H9 (cell line): Measurements from ENCODE around the gene SPPL3. TPM values are rescaled to one million over a fixed set of nuclear protein-coding genes. Genes with fewer than 3 reads are reported as not detected.
"Not testable (repeated sequence)": the region's sequence is repeated elsewhere in the genome, so short reads cannot be mapped to it uniquely, and the experiment has no call there.

ENCODE experiments used
- DNase-seq: peaks from one replicate; pipeline ENCODE4 v3.0.0-alpha.2; 2017
- H2AFZ ChIP-seq: one replicate; pipeline ENCODE4 v1.6.1; 2013; ENCODE audit warnings: mild to moderate bottlenecking, low read length, control low read depth, moderate library complexity
- H2AK5ac ChIP-seq: 2 replicates; pipeline ENCODE4 v1.6.1; 2013; ENCODE audit warnings: low read length, control low read depth, mixed read lengths; ENCODE audit not compliant: insufficient read length
- H2BK120ac ChIP-seq: one replicate; pipeline ENCODE4 v1.6.1; 2013; ENCODE audit warnings: low read depth, mild to moderate bottlenecking, low read length, control low read depth, inconsistent platforms; ENCODE audit not compliant: poor library complexity, severe bottlenecking
- H2BK12ac ChIP-seq: 2 replicates; pipeline ENCODE4 v1.6.1; 2013; ENCODE audit warnings: low read length, control low read depth, mixed read lengths, low read depth; ENCODE audit not compliant: insufficient read length
- H2BK15ac ChIP-seq: 2 replicates; pipeline ENCODE4 v1.6.1; 2013; ENCODE audit warnings: low read depth, low read length, control low read depth
- H2BK20ac ChIP-seq: one replicate; pipeline ENCODE4 v1.6.1; 2013; ENCODE audit warnings: low read depth, mild to moderate bottlenecking, low read length, control low read depth, inconsistent platforms; ENCODE audit not compliant: poor library complexity, severe bottlenecking
- H2BK5ac ChIP-seq: 2 replicates; pipeline ENCODE4 v1.6.1; 2013; ENCODE audit warnings: low read length, control low read depth, mixed read lengths; ENCODE audit not compliant: insufficient read length
- H3K14ac ChIP-seq: 2 replicates; pipeline ENCODE4 v1.6.1; 2013; ENCODE audit warnings: low read length, control low read depth; ENCODE audit not compliant: insufficient read depth
- H3K18ac ChIP-seq: 2 replicates; pipeline ENCODE4 v1.6.1; 2013; ENCODE audit warnings: low read depth, mild to moderate bottlenecking, mixed read lengths, low read length, control low read depth; ENCODE audit not compliant: insufficient read length
- H3K23ac ChIP-seq: 2 replicates; pipeline ENCODE4 v1.6.1; 2013; ENCODE audit warnings: low read length, control low read depth, mixed read lengths, low read depth; ENCODE audit not compliant: insufficient read length
- H3K23me2 ChIP-seq: 2 replicates; pipeline ENCODE4 v1.6.1; 2013; ENCODE audit warnings: low read depth, mild to moderate bottlenecking, mixed read lengths, low read length, control low read depth; ENCODE audit not compliant: insufficient read length, poor library complexity, severe bottlenecking
- H3K27ac ChIP-seq: 2 replicates; pipeline ENCODE4 v1.5.1; 2013; ENCODE audit warnings: low read length, control low read depth, mixed read lengths, low read depth; ENCODE audit not compliant: insufficient read length
- H3K27me3 ChIP-seq: 2 replicates; pipeline ENCODE4 v1.6.1; 2013; ENCODE audit warnings: low read length, control low read depth, inconsistent platforms; ENCODE audit not compliant: insufficient read depth
- H3K4ac ChIP-seq: 2 replicates; pipeline ENCODE4 v1.6.1; 2013; ENCODE audit warnings: low read depth, mild to moderate bottlenecking, control low read depth, inconsistent platforms, low read length, moderate library complexity
- H3K4me1 ChIP-seq: 2 replicates; pipeline ENCODE4 v1.6.1; 2013; ENCODE audit warnings: low read length, control low read depth, inconsistent platforms; ENCODE audit not compliant: insufficient read depth
- H3K4me2 ChIP-seq: 2 replicates; pipeline ENCODE4 v1.6.1; 2013; ENCODE audit warnings: low read length, control low read depth, mixed read lengths; ENCODE audit not compliant: insufficient read length, insufficient read depth
- H3K56ac ChIP-seq: 2 replicates; pipeline ENCODE4 v1.6.1; 2013; ENCODE audit warnings: low read depth, mild to moderate bottlenecking, mixed read lengths, low read length, control low read depth; ENCODE audit not compliant: insufficient read length
- H3K79me1 ChIP-seq: 2 replicates; pipeline ENCODE4 v1.6.1; 2013; ENCODE audit warnings: low read depth, mild to moderate bottlenecking, moderate library complexity, low read length, control low read depth, inconsistent platforms; ENCODE audit not compliant: insufficient read depth, poor library complexity, severe bottlenecking
- H3K79me2 ChIP-seq: 2 replicates; pipeline ENCODE4 v1.6.1; 2013; ENCODE audit warnings: low read length, control low read depth, inconsistent platforms; ENCODE audit not compliant: insufficient read depth
- H3K9ac ChIP-seq: 2 replicates; pipeline ENCODE4 v1.6.1; 2013; ENCODE audit warnings: low read length, control low read depth, mixed read lengths; ENCODE audit not compliant: insufficient read length; ENCODE audit errors: extremely low read depth
- H3K9me3 ChIP-seq: one replicate; pipeline ENCODE4 v1.6.1; 2013; ENCODE audit warnings: low read depth, low read length, inconsistent platforms; ENCODE audit not compliant: control insufficient read depth
- H3T11ph ChIP-seq: one replicate; pipeline ENCODE4 v1.6.1; 2013; ENCODE audit warnings: mild to moderate bottlenecking, low read length, control low read depth, inconsistent platforms
- H4K20me1 ChIP-seq: one replicate; pipeline ENCODE4 v1.6.1; 2013; ENCODE audit not compliant: control insufficient read depth, insufficient read length, insufficient read depth
- H4K5ac ChIP-seq: 2 replicates; pipeline ENCODE4 v1.6.1; 2013; ENCODE audit warnings: low read depth, mild to moderate bottlenecking, mixed read lengths, low read length, control low read depth; ENCODE audit not compliant: insufficient read length
- H4K8ac ChIP-seq: replicated peaks from 2 replicates; pipeline ENCODE4 v1.6.1; 2013; ENCODE audit warnings: low read length, control low read depth, mixed read lengths, low read depth; ENCODE audit not compliant: insufficient read length
- H4K91ac ChIP-seq: 2 replicates; pipeline ENCODE4 v1.6.1; 2013; ENCODE audit warnings: low read depth, mild to moderate bottlenecking, moderate library complexity, mixed read lengths, low read length, control low read depth; ENCODE audit not compliant: insufficient read length
- H3K27ac Mint-ChIP-seq, 3 experiments: 2 replicates in 2 of 3; 3 replicates in 1 of 3; pipeline ENCODE4 v1.8.0; 2020 to 2021; ENCODE audit warnings: mixed read lengths in 3 of 3, mild to moderate bottlenecking in 1 of 3, moderate library complexity in 1 of 3
- H3K27me3 Mint-ChIP-seq: 2 replicates; pipeline ENCODE4 v1.8.0; 2021; ENCODE audit warnings: low read depth, mild to moderate bottlenecking, moderate library complexity, mixed read lengths
- H3K36me3 Mint-ChIP-seq, 3 experiments: 2 replicates in 2 of 3; 3 replicates in 1 of 3; pipeline ENCODE4 v1.8.0; 2020 to 2021; ENCODE audit warnings: low read depth in 3 of 3, mixed read lengths in 3 of 3; ENCODE audit not compliant: insufficient read depth in 1 of 3
- H3K4me1 Mint-ChIP-seq, 2 experiments: 2 replicates each; pipeline ENCODE4 v1.8.0; 2020; ENCODE audit warnings: mixed read lengths in 2 of 2
- H3K4me3 Mint-ChIP-seq, 2 experiments: 2 replicates in 1 of 2; 3 replicates in 1 of 2; pipeline ENCODE4 v1.8.0; 2020 to 2021; ENCODE audit warnings: mild to moderate bottlenecking in 2 of 2, mixed read lengths in 2 of 2, moderate library complexity in 1 of 2
- H3K9me3 Mint-ChIP-seq, 2 experiments: 2 replicates in 1 of 2; 3 replicates in 1 of 2; pipeline ENCODE4 v1.8.0; 2020; ENCODE audit warnings: mild to moderate bottlenecking in 2 of 2, mixed read lengths in 2 of 2, moderate library complexity in 1 of 2
- CTCF ChIP-seq: fragments of 200-600 bp; sonication (generic); conservative IDR thresholded peaks from 3 replicates; pipeline ENCODE4 v1.8.0; 2021; ENCODE audit warnings: antibody characterized with exemption, mild to moderate bottlenecking
- WGBS: extraction: QIAGEN DNeasy Blood & Tissue Kit; methylation state at CpG from one replicate; pipeline ENCODE4 v1.1.7; 2013; ENCODE audit warnings: missing lambda C conversion rate, low lambda C conversion rate, mixed read lengths; ENCODE audit not compliant: insufficient read length; ENCODE audit errors: extremely low coverage; 5-methylcytosine and 5-hydroxymethylcytosine counted together
- total RNA-seq: library from RNA; stranded (reverse); gene quantifications from 2 replicates; pipeline ENCODE4 v1.2.1, GENCODE V29; 2021

SPPL3 gene
- total RNA-seq, 1 experiment from 2014 or later: 46.3 TPM

GRCh38 chr12:120839503-120839902, 64.7 kb downstream of the SPPL3 start:
- Histone ChIP-seq H2BK120ac (no peak overlapping the region), H4K5ac (no peak overlapping the region), H3K23me2 (no peaks in the 10 kb centered on the region), H4K20me1 (no peaks in the 10 kb centered on the region), H3K79me1 (no peaks in the 10 kb centered on the region), H2BK20ac (no peak overlapping the region), H3T11ph (no peak overlapping the region), H3K27me3 (no peaks in the 10 kb centered on the region), H2AFZ (no peak overlapping the region), H3K4me2 (no peak overlapping the region), H3K14ac (no peak overlapping the region), H3K56ac (no peak overlapping the region), H4K8ac (no peak overlapping the region), H4K91ac (no peak overlapping the region), H2BK15ac (no peak overlapping the region), H2BK12ac (no peak overlapping the region), H3K79me2 (no peaks in the 10 kb centered on the region; the same call in 1 of the 2 replicates), H3K4me1 (no peaks in the 10 kb centered on the region), H3K9me3 (no peaks in the 10 kb centered on the region), H2BK5ac (no peak overlapping the region), H3K9ac (no peak overlapping the region), H3K23ac (no peak overlapping the region), H3K27ac (no peak overlapping the region), H3K4ac (no peak overlapping the region), H2AK5ac (no peak overlapping the region), H3K18ac (no peak overlapping the region)
- Mint-ChIP-seq H3K27ac (no peak overlapping the region), H3K27me3 (no peaks in the 10 kb centered on the region), H3K9me3 (no peaks in the 10 kb centered on the region), H3K4me3 (no peak overlapping the region), H3K36me3 (peaks cover 0 to 1% (median 0%) of the 10 kb centered on the region in 3 experiments; a peak in 1 of 7 replicates), H3K4me1 (peaks cover 8 to 11% of the 10 kb centered on the region in 2 experiments)
- no peak for DNase-seq
- WGBS: no CpG with 5 or more reads among the region's 1 CpG
- no peak for TF ChIP-seq CTCF

DNA sequence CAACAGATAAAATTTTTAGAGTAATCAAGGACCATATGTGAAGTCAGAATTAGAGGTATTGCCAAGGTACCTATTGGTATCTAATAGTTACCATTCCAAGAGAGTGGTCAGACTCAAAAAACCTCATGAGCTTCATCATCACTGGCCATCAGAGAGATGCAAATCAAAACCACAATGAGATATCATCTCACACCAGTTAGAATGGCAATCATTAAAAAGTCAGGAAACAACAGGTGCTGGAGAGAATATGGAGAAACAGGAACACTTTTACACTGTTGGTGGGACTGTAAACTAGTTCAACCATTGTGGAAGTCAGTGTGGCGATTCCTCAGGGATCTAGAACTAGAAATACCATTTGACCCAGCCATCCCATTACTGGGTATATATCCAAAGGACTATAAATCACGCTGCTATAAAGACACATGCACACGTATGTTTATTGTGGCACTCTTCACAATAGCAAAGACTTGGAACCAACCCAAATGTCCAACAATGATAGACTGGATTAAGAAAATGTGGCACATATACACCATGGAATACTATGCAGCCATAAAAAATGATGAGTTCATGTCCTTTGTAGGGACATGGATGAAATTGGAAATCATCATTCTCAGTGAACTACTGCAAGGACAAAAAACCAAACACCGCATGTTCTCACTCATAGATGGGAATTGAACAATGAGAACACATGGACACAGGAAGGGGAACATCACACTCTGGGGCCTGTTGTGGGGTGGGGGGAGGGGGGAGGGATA, 65.4 kb downstream of the SPPL3 start:
- H2BK20ac ChIP-seq, H3K4me2 ChIP-seq, H3K27me3 ChIP-seq, H3K9ac ChIP-seq, H2BK15ac ChIP-seq, H2BK5ac ChIP-seq, H2BK120ac ChIP-seq, H3K27ac Mint-ChIP-seq, H4K20me1 ChIP-seq, H3K9me3 Mint-ChIP-seq, H3K23ac ChIP-seq, H4K91ac ChIP-seq, H3K56ac ChIP-seq, H3K79me2 ChIP-seq, H3K4me1 ChIP-seq, H3K27ac ChIP-seq, H2BK12ac ChIP-seq, H3K14ac ChIP-seq, H3T11ph ChIP-seq, H3K4ac ChIP-seq, H4K8ac ChIP-seq, H3K18ac ChIP-seq, H3K23me2 ChIP-seq, H4K5ac ChIP-seq, H3K9me3 ChIP-seq, DNase-seq, H3K4me3 Mint-ChIP-seq, H3K27me3 Mint-ChIP-seq, H2AFZ ChIP-seq, H3K36me3 Mint-ChIP-seq, H2AK5ac ChIP-seq, H3K79me1 ChIP-seq: not testable (repeated sequence)
- peaks cover 8 to 11% of the 10 kb centered on the region in 2 experiments for H3K4me1 Mint-ChIP-seq
- no CpG with 5 or more reads among the region's 4 CpGs for WGBS
